NCI-H446 treated with DMSO at 0.1 percent for 48 hours (cell line): ENCODE measurements around the gene PIP4K2C.
"Not testable (repeated sequence)": the region's sequence is repeated elsewhere in the genome, so short reads cannot be mapped to it uniquely, and the experiment has no call there.

Experiments
- DNase-seq: peaks from one replicate; lab custom pipeline; 2025; lab: John Stamatoyannopoulos, UW

PIP4K2C gene

DNA sequence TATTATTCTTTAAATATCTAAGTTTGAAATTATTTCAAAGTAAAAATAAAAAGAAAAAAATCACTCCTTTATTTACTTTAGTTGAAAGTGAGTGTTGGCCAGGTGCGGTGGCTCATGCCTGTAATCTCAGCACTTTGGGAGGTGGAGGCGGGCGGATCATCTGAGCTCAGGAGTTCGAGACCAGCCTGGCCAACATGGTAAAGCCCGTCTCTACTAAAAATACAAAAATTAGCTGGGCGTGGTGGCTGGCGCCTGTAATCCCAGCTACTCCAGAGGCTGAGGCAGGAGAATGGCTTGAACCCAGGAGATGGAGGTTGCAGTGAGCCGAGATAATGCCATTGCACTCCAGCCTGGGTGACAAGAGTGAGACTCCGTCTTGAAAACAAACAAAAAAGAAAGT, 45.7 kb downstream of the PIP4K2C start:
- DNase-seq, result not testable (repeated sequence)

DNA sequence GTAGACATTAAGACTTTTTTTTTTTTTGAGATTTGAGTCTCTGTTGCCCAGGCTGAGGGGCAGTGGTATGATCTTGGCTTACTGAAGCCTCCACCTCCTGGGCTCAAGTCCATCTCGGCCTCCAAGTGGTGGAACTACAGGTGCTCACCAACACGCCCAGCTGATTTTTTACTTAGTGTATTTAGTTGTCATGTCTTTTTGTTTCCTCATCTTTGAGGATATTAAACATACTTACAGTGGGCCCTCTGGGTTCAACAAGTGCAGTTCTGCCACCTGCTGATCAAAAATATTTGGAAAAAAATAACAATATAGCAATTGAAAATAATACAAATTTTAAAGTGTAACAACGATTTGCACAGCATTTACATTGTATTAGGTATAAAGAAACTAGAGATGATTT, 46.4 kb downstream of the PIP4K2C start:
- DNase-seq, result no peak

DNA sequence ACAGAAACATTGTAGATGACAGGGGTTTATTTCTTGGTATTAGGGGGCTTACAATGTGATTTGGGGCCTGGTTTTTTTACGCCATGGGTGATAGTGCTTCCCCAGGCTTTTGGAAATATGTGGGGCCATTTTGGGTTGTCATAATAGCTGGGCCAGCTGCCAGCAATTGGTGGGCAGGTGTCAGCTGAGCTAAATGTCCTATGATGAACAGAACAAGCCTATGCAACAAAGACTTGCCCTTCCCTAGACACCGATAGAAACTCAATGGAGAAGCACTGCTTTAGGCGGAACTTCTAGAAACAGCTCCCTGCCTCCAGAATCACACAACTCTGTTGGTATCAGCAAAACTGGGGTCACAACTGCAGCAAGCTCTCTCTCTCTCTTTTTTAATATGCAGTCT, 47.1 kb downstream of the PIP4K2C start:
- no peak for DNase-seq

DNA sequence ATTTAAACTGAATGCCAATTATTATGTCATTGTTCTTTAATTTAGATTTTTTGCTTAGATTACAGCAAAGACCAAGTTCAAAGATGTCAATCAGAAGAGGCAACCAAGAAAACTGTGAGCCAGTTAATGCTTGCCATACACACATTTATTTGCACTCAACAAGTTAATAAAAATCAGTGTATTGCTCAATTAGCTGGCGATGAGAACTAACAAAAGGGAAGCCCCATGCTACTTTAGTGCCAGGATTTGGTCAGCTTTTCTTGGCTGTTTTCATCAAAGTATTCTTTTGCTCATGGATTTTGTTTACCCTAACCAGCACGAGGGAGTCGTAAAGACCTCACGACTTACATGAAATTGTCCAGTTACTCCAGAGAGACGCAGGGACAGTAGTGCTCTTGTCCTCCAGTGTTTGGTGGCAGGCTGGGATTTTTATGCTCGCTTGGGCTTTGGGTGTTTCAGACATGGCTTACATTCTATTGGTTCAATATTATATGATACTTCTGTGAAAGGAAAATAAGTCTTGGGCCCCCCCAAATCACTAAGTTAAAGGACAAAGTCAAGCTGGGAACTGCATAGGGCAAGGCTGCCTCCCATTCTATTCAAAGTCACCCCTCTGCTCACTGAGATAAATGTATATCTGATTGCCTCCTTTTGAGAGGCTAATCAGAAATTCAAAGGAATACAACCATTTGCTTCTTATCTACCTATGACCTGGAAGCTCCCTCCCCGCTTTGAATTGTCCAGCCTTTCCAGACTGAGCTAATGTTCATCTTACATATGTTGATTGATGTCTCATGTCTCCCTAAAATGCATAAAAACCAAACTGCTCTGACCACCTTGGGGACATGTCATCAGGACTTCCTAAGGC, 49.4 kb downstream of the PIP4K2C start:
- DNase-seq, result no peak

DNA sequence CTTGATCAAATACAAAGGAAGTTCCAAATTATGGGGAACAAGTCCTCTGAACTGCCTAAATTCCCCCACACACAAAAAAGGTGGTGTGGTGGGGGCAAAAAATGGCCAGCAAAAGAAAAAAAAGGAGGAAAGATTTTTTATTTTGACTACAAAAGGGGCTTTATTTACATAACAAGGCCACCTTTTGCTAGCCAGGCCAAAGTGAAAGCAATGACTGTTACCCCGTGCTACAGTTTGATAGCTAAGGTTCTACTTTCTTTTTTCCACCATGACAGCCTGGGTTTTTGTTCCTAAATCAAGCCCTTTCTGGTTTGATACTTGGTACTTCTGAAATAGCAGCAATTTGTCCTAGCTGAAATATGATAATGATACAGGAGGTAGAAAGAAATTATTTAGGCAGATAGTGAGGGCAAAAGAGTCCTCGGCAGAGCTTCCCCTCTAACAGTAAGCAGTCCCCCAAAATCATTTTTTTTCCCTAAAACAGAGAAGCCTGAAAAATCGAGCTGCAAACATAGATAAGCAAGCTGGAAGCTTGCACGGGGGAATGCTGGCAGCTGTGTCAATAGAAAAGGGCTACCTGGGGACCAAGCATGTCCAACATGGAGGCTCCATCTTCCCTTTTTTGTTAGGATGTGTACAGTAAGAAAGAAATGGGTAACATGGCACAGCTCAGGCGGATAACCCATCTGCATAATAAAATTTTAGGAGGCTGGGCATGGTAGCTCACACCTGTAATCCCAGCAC, 50.9 kb downstream of the PIP4K2C start:
- DNase-seq, result no peak

DNA sequence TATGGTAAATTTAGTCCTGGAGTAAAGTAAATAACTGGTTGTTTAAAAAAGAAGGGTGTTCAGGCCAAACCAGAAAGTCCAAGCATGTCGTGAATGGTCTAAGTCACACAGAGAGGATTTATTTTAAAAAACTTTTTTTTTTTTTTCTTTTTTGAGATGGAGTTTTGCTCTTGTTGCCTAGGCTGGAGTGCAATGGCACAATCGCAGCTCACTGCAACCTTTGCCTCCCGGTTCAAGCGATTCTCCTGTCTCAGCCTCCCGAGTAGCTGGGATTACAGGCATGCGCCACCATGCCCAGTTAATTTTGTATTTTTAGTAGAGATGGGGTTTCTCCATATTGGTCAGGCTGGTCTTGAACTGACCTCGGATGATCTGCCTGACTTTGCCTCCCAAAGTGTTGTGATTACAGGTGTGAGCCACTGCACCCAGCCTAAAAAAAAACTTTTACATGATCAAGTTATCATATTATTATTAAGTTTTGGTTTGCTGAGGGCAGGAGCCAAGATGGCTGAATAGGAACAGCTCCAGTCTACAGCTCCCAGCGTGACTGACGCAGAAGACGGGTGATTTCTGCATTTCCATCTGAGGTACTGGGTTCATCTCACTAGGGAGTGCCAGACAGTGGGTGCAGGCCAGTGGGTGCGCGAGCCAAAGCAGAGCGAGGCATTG, 55.1 kb downstream of the PIP4K2C start:
- DNase-seq, result not testable (repeated sequence)

DNA sequence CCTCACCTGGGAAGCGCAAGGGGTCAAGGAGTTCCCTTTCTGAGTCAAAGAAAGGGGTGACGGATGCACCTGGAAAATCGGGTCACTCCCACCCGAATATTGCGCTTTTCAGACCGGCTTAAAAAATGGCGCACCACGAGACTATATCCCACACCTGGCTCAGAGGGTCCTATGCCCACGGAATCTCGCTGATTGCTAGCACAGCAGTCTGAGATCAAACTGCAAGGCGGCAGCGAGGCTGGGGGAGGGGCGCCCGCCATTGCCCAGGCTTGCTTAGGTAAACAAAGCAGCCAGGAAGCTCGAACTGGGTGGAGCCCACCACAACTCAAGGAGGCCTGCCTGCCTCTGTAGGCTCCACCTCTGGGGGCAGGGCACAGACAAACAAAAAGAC, 55.7 kb downstream of the PIP4K2C start:
- not testable (repeated sequence) for DNase-seq
